Measurements from ENCODE around the gene AKT1.

The AKT1 gene

DNA sequence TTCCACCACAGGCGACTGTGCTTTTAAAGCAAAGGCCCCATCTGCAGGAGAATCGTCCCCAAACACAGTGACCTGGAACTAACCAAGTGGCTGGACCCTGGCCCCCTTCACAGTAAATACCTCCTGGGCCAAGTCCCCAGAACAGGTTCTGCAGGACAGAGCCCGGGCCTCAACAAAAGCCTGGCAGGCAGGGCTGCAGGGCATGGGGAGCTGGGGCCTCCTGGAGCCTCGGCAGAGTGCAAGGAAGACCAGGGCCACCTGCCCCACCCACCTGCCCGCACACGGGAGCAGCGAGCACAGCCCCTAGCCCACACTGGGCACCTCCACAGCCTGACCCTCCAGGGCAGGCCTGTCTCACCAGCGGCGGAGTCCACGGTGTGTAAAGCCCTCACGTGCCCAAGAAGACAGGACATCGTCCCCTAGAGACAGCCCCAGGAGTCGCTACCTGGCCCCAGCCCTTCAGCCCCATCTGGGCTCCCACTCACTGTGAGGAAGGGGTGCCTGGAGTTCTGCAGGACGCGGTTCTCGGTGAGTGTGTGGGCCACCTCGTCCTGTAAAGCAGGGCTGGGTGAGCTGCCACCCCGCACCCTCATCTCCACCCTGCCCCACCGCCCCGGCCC lies 21.0 kb downstream of the AKT1 start:
- TF ChIP-seq, protein P1, sequence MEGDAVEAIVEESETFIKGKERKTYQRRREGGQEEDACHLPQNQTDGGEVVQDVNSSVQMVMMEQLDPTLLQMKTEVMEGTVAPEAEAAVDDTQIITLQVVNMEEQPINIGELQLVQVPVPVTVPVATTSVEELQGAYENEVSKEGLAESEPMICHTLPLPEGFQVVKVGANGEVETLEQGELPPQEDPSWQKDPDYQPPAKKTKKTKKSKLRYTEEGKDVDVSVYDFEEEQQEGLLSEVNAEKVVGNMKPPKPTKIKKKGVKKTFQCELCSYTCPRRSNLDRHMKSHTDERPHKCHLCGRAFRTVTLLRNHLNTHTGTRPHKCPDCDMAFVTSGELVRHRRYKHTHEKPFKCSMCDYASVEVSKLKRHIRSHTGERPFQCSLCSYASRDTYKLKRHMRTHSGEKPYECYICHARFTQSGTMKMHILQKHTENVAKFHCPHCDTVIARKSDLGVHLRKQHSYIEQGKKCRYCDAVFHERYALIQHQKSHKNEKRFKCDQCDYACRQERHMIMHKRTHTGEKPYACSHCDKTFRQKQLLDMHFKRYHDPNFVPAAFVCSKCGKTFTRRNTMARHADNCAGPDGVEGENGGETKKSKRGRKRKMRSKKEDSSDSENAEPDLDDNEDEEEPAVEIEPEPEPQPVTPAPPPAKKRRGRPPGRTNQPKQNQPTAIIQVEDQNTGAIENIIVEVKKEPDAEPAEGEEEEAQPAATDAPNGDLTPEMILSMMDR (IDR thresholded peaks at IDR 0.05; ENCODE audit: low read depth, low read length, missing control alignments): no peak
- DNase-seq (ENCODE audit: extremely low read depth, low read depth): no peak
- H3K4me3 ChIP-seq (replicated peaks; ENCODE audit: low read depth, low read length): no peak overlapping the region

DNA sequence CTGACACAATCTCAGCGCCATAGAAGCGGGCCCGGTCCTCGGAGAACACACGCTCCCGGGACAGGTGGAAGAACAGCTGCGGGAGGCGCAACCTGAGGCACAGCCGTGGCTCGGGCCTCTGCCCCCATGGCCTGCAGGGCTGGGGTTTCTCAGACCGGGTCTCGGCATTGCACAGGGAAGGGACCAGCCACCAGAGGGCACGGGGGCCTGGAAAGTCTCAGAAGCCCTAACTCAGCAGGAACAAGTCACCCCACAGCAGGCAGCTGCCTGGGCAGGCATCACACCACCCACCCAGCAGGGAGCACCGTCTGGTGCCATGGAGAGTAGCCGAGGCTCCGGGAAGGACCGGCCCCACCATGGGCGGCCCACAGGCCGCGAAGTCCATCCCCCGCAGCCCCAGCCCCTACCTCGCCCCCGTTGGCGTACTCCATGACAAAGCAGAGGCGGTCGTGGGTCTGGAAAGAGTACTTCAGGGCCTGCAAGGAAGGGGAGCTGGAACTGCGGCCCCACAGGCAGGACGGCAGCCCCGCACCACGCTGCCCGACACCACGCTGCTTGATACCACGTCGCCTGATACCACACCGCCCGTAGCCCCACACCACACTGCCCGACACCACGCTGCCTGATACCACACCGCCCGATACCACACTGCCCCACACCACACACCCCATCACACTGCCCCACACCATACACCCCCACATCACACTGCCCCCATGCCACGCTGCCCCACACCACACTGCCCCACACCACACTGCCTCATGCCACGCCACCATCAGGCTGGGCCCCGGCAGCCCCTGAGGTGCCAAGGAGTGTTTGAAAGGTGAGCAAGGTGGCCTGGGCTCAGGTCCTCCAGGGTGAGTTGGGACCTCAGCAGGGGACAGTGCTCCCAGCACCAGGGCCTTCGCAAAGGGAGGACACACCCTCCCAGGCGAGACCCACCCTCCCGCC lies 21.8 kb downstream of the AKT1 start:
- DNase-seq (ENCODE audit: extremely low read depth, low read depth): no peak
- TF ChIP-seq, protein P1 (IDR thresholded peaks at IDR 0.05; ENCODE audit: low read depth, low read length, missing control alignments): no peak
- no peak overlapping the region for H3K4me3 ChIP-seq (replicated peaks; ENCODE audit: low read depth, low read length)

DNA sequence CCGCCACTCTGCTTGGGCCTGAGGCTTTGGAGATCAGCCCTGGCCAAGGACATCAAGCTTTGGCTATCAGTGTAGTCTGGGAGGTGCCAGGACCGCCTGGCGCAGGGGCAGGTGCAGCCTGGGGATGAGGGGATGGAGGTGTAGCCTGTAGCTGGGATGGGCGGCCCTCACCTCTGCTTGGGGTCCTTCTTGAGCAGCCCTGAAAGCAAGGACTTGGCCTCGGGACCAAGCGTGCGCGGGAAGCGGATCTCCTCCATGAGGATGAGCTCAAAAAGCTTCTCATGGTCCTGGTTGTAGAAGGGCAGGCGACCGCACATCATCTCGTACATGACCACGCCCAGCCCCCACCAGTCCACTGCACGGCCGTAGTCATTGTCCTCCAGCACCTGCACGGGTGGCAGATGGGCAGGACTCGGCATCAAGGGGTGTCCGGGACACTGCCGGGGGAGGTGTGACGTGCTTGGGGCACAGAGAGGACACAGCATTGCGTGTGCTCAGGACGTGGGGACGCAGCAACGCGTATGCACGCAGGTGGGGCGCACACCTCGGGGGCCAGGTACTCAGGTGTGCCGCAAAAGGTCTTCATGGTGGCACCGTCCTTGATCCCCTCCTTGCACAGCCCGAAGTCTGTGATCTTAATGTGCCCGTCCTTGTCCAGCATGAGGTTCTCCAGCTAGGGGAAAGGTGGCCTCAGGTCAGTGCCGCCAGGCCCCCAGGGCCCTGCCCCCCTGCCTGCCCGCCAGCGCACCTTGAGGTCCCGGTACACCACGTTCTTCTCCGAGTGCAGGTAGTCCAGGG lies 22.6 kb downstream of the AKT1 start:
- TF ChIP-seq, protein P1 (IDR thresholded peaks at IDR 0.05; ENCODE audit: low read depth, low read length, missing control alignments): no peak
- DNase-seq (ENCODE audit: extremely low read depth, low read depth): no peak
- H3K4me3 ChIP-seq (replicated peaks; ENCODE audit: low read depth, low read length): no peak overlapping the region

- no peak overlapping the region for H3K4me3 ChIP-seq (replicated peaks; ENCODE audit: low read depth, low read length)
- TF ChIP-seq, protein P1 (IDR thresholded peaks at IDR 0.05; ENCODE audit: low read depth, low read length, missing control alignments): no peak
- no peak for DNase-seq (ENCODE audit: extremely low read depth, low read depth)
Observed at GRCh38 chr14:104771918-104772706, 23.4 kb downstream of the AKT1 start.

- no peak overlapping the region for H3K4me3 ChIP-seq (replicated peaks; ENCODE audit: low read depth, low read length)
- no peak for DNase-seq (ENCODE audit: extremely low read depth, low read depth)
- TF ChIP-seq, protein P1 (IDR thresholded peaks at IDR 0.05; ENCODE audit: low read depth, low read length, missing control alignments): no peak
Observed at GRCh38 chr14:104771374-104771773, 24.2 kb downstream of the AKT1 start.

DNA sequence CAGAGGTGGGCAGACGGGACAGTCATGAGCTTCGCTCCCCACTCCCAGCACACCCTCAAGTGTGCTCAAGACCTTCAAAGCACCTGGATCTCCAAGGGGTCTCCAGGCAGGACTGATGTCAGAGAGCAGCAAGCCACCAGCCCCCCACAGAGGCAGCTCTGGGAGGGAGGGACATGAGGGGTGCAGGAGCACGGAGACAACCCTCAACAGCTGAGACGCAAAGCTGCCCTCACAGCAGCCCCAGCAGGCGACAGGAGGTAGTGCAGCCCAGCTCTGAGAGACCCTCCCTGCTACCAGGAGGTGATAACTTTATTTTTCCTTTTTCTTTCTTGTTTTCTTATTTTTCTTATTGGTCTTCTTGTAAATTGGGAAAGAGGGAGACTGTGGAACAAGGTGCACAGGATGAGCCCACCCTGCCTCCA lies 24.7 kb downstream of the AKT1 start:
- TF ChIP-seq, protein P1 (IDR thresholded peaks at IDR 0.05; ENCODE audit: low read depth, low read length, missing control alignments): peak; percentile 76
- DNase-seq (ENCODE audit: extremely low read depth, low read depth): no peak

More for the DNA sequence above, 24.7 kb downstream of the AKT1 start:
- no peak overlapping the region for H3K4me3 ChIP-seq (replicated peaks; ENCODE audit: low read depth, low read length)
